AG04450 (cell line): ENCODE results near the gene DAPK2. TPM values are rescaled to one million over a fixed set of nuclear protein-coding genes. Genes with fewer than 3 reads are reported as not detected.

Experiments used
- CTCF ChIA-PET: fragments of 300-600, 350-600 bp; formaldehyde crosslinking; extraction: SDS; loops from one replicate; lab custom pipeline; 2022; ENCODE audit warnings: antibody characterized with exemption, inconsistent platforms; lab: Charles Lee
- POLR2A ChIA-PET: fragments of 350-600 bp; formaldehyde crosslinking; extraction: SDS; loops from one replicate; lab custom pipeline; 2021; ENCODE audit warnings: antibody characterized with exemption, inconsistent platforms; lab: Yijun Ruan, JAX
- DNase-seq: peaks from one replicate; pipeline ENCODE4 v3.0.0-alpha.2; 2011; ENCODE audit warnings: low read depth, low spot score
- H3K27ac ChIP-seq: one replicate; pipeline ENCODE4 v1.5.1; 2012; ENCODE audit warnings: low read depth, low read length, control low read depth
- H3K27me3 ChIP-seq: one replicate; pipeline ENCODE4 v1.6.0; 2012; ENCODE audit warnings: low read length; ENCODE audit not compliant: control insufficient read depth, insufficient read depth
- H3K4me3 ChIP-seq: 2 replicates; pipeline ENCODE4 v1.5.1; 2011; ENCODE audit warnings: mild to moderate bottlenecking, low read depth, low read length, control low read depth
- H3K9me3 ChIP-seq: 2 replicates; pipeline ENCODE4 v1.5.1; 2012; ENCODE audit warnings: low read length; ENCODE audit not compliant: control insufficient read depth, insufficient read depth
- polyA plus RNA-seq: library from polyadenylated mRNA; depleted of rRNA; stranded (reverse); fragments of >200 nt; gene quantifications from 2 replicates; pipeline ENCODE4 v1.2.3, GENCODE V29; 2011
- TF ChIP-seq, protein P1 (sequence below): IDR thresholded peaks from 2 replicates; pipeline ENCODE4 v1.5.1; 2011; ENCODE audit warnings: low read depth, low read length, control low read depth, inconsistent platforms

The DAPK2 gene
- polyA plus RNA-seq, 1 experiment, result 0.42 TPM

- ChIA-PET POLR2A (no interaction called here), CTCF (interaction anchor here (1.3 kb wide), 1 partner anchor 189 kb away, joined by 5 read pairs; no protein-coding TSS in a partner anchor)
- TF ChIP-seq, protein P1, sequence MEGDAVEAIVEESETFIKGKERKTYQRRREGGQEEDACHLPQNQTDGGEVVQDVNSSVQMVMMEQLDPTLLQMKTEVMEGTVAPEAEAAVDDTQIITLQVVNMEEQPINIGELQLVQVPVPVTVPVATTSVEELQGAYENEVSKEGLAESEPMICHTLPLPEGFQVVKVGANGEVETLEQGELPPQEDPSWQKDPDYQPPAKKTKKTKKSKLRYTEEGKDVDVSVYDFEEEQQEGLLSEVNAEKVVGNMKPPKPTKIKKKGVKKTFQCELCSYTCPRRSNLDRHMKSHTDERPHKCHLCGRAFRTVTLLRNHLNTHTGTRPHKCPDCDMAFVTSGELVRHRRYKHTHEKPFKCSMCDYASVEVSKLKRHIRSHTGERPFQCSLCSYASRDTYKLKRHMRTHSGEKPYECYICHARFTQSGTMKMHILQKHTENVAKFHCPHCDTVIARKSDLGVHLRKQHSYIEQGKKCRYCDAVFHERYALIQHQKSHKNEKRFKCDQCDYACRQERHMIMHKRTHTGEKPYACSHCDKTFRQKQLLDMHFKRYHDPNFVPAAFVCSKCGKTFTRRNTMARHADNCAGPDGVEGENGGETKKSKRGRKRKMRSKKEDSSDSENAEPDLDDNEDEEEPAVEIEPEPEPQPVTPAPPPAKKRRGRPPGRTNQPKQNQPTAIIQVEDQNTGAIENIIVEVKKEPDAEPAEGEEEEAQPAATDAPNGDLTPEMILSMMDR, result no peak
- DNase-seq, result no peak
- H3K27ac ChIP-seq, result no peak overlapping the region
- H3K4me3 ChIP-seq, result no peak overlapping the region
- H3K9me3 ChIP-seq, result no peaks in the 10 kb centered on the region
- peaks cover 2% of the 10 kb centered on the region for H3K27me3 ChIP-seq
Measured at GRCh38 chr15:63941698-63942465, 104.4 kb downstream of the DAPK2 start.

- no peak for DNase-seq
- Histone ChIP-seq H3K27ac (no peak overlapping the region), H3K9me3 (no peaks in the 10 kb centered on the region)
Measured at GRCh38 chr15:63940966-63941620, 105.2 kb downstream of the DAPK2 start.

GRCh38 chr15:63939531-63940130 lies 106.7 kb downstream of the DAPK2 start:
- peak; percentile 23 for DNase-seq
- CTCF ChIA-PET, result no interaction called here
- H3K27me3 ChIP-seq, result peaks cover 2% of the 10 kb centered on the region
- H3K27ac ChIP-seq, result peak overlapping the region; percentile 42
- no peaks in the 10 kb centered on the region for H3K9me3 ChIP-seq
- no peak overlapping the region for H3K4me3 ChIP-seq
- TF ChIP-seq, protein P1, result no peak
- POLR2A ChIA-PET, result no interaction called here

More at GRCh38 chr15:63940966-63941620, 105.2 kb downstream of the DAPK2 start:
- TF ChIP-seq, protein P1, result no peak
- Histone ChIP-seq H3K27me3 (peaks cover 2% of the 10 kb centered on the region), H3K4me3 (no peak overlapping the region)
- POLR2A ChIA-PET, result no interaction called here
- CTCF ChIA-PET, result interaction anchor here (0.7 to 1.3 kb wide), 2 partner anchors 16 to 189 kb away, joined by 4 to 5 read pairs; no protein-coding TSS in a partner anchor

GRCh38 chr15:63938486-63939061 lies 107.7 kb downstream of the DAPK2 start:
- TF ChIP-seq, protein P1, result no peak
- Histone ChIP-seq H3K27me3 (peaks cover 2% of the 10 kb centered on the region), H3K9me3 (no peaks in the 10 kb centered on the region), H3K27ac (no peak overlapping the region), H3K4me3 (no peak overlapping the region)
- POLR2A ChIA-PET, result no interaction called here
- CTCF ChIA-PET, result no interaction called here
- no peak for DNase-seq
